GM18502 (cell line): ENCODE data around the gene KCNS3.

Source experiments
- ATAC-seq: cut with Tn5 transposase; IDR thresholded peaks from one replicate; pipeline ENCODE4 v1.9.1; 2021; ENCODE audit warnings: mild to moderate bottlenecking; ENCODE audit not compliant: unreplicated experiment, poor library complexity

KCNS3 gene

GRCh38 chr2:17878281-17879136 lies at the start of gene KCNS3:
KCNS3 (plus strand) TSS chr2:17878667; CDS start chr2:17931009, 52,342 bp downstream.
- peak; percentile 86 for ATAC-seq

- ATAC-seq: peak; percentile 95
Observed at GRCh38 chr2:17830053-17831034, 48.1 kb upstream of the KCNS3 start.

DNA sequence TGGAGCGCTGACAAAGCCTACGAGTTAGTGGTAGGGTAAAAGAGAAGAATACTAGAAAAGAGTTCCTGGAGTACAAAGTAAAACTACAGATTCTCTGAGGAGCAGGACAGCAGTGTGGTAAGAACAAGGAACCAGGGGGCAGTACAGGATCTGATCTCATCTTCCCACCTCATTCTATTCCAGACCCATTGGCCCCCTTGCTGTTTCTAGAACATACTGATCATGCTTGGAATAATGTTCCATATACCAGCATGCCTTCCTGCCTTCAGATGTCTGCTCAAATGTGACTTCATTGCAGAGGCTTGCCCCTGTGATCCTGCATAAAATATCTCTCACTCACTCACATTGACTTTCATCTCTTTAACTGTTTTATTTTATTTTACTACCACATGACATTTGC lies 43.0 kb upstream of the KCNS3 start:
- no peak for ATAC-seq

- no peak for ATAC-seq
Observed at GRCh38 chr2:17839959-17840358, 38.5 kb upstream of the KCNS3 start.

DNA sequence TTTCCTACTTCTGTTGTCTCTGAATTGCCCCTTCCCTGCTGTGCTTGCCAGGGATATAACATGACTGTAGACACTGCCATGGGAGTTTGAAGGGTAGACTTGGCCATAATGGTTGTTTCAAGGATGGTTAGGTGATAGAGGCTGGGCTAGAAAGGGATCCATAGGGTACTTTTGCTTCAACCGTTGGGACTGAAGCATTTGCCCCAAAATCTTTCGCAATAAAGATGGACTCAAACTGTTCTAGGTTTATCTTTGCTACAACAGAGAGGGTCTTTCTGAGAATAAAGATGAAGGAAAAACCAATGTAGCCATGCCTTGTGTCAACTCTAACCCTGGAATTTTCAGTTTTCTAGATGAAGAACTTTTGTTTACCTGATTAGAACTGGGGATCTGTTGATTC lies 35.0 kb upstream of the KCNS3 start:
- ATAC-seq: no peak

DNA sequence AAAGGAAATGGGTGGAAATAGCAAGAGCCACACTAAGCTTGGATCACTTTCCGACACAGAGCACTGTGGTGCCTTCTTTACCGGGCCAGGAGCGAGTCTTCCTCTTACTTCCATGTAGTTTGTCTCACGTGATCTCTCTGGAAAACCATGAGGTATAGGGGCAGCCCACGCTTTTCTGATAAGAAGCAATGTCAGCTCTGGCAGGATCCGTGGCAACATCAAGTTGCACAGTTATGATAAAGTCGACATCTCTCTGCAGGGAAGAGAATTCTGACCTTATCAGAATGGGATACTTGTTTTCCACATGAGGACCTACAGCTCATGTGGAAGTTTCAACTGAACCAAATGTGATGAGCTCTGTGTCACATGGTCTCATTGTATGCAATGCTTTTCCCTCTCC lies 32.7 kb upstream of the KCNS3 start:
- ATAC-seq: no peak

GRCh38 chr2:17846676-17847075 lies 31.8 kb upstream of the KCNS3 start:
- ATAC-seq: no peak

DNA sequence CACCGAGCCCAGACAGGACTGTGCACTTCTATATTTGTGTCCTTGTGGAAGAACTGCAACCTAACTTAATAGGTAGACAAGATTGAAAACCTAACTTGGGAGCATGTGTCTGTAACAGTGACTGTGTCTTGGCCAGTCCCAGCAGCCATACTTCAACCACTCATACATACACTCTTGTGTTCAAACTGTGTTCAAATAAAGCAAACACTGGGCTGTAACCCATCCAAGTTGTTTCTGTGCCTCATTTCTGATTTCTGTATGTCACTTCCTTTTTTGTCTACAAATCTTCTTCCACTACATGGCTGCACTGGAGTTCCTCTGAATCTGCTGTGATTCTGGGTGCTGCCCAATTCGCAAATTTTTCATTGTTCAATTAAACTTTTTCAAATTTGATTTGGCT lies 31.2 kb upstream of the KCNS3 start:
- ATAC-seq: no peak

DNA sequence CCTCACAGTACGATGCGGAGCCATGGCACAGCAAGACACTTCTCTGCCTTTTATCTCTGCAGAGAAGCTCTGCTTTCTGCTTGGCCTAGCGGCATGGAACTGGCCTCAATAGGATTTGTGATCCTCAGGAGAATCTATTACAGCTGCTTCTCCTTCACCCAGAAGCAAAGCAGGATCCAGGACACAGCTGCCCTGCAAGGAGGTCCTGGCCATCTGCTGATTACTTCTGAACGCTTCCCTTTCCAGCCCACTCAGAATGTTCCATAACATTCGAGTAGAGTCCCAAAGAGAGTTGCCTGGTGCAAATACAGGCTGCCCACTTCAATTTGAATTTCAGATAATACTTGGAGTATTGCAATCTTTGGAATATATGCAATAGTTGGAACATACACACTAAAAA lies 29.2 kb upstream of the KCNS3 start:
- ATAC-seq: no peak

- ATAC-seq: no peak
Observed at GRCh38 chr2:17850151-17850550, 28.3 kb upstream of the KCNS3 start.

DNA sequence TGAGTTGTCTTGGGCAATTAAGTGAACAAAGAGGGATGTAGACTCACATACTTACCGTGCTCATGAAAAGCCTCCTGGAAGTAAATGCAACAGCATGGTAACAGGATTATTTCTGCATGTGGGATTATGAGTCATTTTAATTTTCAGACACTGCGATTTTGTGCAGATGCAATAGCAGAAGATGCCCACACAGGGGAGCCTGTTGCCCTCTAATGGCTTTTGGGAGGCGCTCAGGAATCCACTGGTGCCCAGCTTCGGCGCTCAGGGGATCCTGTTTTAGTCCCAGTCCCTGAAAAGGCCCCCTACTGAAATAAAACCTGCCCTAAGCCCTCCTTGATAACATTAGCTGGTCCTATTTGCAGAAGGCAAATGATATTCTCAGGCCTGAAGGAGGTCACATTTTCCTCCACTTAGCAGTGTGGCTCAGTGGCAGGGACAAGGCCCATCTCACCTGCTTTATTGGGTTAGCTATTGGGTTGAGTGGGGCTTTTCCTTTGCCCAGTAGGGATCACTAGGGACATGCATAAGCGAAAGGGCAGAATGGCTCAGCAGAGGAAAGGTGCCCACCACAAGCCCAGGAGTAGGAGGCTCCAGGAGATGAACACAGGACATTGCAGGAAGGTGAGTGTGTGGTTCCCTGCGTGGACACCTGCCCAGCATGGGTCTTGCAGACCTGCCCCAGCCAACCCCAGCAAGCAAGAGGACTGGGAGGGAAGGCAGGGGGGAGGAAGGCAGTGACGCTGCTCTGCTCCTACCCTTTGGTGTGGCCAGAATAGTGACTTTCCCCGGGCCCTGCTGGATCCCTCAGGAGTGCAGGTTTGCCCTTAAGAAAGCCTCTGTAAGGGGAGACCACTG lies 26.5 kb upstream of the KCNS3 start:
- peak; percentile 95 for ATAC-seq

- ATAC-seq: no peak
Observed at GRCh38 chr2:17853799-17854198, 24.7 kb upstream of the KCNS3 start.

- ATAC-seq: no peak
Observed at GRCh38 chr2:17857021-17857420, 21.4 kb upstream of the KCNS3 start.

- ATAC-seq: no peak
Observed at GRCh38 chr2:17858064-17858463, 20.4 kb upstream of the KCNS3 start.

DNA sequence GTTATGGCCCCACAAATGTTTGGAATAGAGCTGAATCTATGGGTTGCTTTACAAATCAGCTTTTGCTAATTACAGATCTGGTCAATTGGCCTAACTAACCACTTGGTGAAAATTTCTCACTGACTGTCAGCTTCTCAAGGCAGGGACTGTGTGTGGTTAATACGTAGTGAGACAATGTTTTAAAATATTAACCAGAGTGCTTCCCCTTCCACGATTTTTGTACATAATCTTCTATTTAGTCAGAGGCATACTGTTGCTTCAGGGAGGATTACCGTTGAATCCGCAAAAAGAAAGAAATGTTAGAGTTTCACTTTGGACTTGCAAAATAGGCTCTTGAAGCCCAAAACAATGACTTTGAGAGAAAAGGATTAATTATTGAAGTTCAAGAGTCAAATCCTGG lies 14.9 kb upstream of the KCNS3 start:
- ATAC-seq: no peak

DNA sequence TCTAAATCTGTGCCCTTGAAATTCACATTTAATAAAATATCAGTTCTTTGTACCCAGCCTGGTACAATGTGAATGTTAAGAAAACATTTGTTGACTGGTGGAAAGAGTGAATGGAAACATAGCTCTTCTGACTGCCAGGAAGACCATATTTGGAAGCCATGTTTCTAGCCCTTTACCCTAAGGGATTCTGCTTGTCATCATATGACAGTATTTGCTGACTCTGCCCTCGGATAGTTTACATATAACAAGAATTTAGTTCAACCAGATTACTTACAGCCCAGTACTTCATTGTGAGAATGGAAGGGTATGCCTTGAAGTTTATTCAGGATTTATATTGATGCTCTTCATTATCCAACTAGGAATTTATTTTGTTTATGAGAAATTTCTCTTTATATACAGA lies 13.8 kb upstream of the KCNS3 start:
- ATAC-seq: no peak

GRCh38 chr2:17867133-17867532 lies 11.3 kb upstream of the KCNS3 start:
- no peak for ATAC-seq

GRCh38 chr2:17869128-17869527 lies 9.3 kb upstream of the KCNS3 start:
- ATAC-seq: peak; percentile 65

GRCh38 chr2:17871639-17872038 lies 6.8 kb upstream of the KCNS3 start:
- no peak for ATAC-seq

- ATAC-seq: no peak
Observed at GRCh38 chr2:17873021-17873420, 5.4 kb upstream of the KCNS3 start.
